ENCODE measurements around the gene KDM4C. TPM values are rescaled to one million over a fixed set of nuclear protein-coding genes. Genes with fewer than 3 reads are reported as not detected.

Gene KDM4C
- total and polyA plus RNA-seq, 2 of the 13 experiments (the other 11 are each of a cell fraction or from before 2014, with no cell fraction given), result 19.4 to 23.6 TPM

DNA sequence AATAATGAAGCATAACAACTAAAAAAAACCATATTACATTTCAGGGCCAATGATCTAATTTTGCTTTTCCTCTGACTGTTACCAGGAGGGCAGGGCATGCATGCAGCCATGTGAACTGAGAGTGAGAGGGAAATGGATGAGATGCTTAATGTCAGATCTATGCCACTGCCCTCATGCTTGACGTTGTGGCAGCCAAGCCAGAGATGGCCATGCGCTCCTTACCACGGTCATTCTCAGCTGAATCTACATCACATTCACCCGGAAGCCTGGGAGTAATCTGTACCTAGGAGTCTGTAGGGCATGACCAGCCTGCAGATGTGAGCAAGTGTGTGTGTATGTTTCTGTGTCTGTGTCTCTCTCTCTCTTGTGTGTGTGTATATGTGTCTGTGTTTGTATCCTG lies 183.7 kb downstream of the KDM4C start:
- in situ Hi-C loops (cut with HindIII; ENCODE audit: extremely low pct_ligation_motif_present, low pct_unique_long_range_greater_than_20kb) (no loop called here), intact Hi-C loops (cut with micrococcal nuclease; ENCODE audit: unreplicated experiment) (no loop called here)
- no peak overlapping the region for H3K4me2 ChIP-seq (ENCODE audit: low read depth, low read length)
- no peak for ATAC-seq
- no peak overlapping the region for H3K4me3 ChIP-seq (replicated peaks in 1 of 3; ENCODE audit: insufficient read depth in 1 of 3, low read depth in 2 of 3, low read length in 3 of 3)
- TF ChIP-seq ZSCAN31 (CRISPR knock-in tag; IDR thresholded peaks at IDR 0.05; ENCODE audit: low read depth) (no peak), IRF2 (CRISPR knock-in tag; IDR thresholded peaks at IDR 0.05) (no peak), SRSF9 (IDR thresholded peaks at IDR 0.05; ENCODE audit: borderline replicate concordance, insufficient read depth, low read depth, low read length, poor library complexity, severe bottlenecking) (no peak), CHD4 (IDR thresholded peaks at IDR 0.05; ENCODE audit: borderline replicate concordance, low read length) (no peak), KDM1A (CRISPR knock-in tag; IDR thresholded peaks at IDR 0.05) (no peak), GATAD1 (CRISPR knock-in tag; IDR thresholded peaks at IDR 0.05) (no peak), MTF2 (CRISPR knock-in tag; IDR thresholded peaks at IDR 0.05; ENCODE audit: borderline replicate concordance) (no peak), ZNF20 (CRISPR knock-in tag; IDR thresholded peaks at IDR 0.05) (no peak), NFATC3 (CRISPR knock-in tag; IDR thresholded peaks at IDR 0.05) (no peak), ZIK1 (CRISPR knock-in tag; IDR thresholded peaks at IDR 0.05; ENCODE audit: borderline replicate concordance, low read depth) (no peak), MBD4 (IDR thresholded peaks at IDR 0.05; ENCODE audit: borderline replicate concordance, low read length) (no peak)
- TF ChIP-seq, protein P1, sequence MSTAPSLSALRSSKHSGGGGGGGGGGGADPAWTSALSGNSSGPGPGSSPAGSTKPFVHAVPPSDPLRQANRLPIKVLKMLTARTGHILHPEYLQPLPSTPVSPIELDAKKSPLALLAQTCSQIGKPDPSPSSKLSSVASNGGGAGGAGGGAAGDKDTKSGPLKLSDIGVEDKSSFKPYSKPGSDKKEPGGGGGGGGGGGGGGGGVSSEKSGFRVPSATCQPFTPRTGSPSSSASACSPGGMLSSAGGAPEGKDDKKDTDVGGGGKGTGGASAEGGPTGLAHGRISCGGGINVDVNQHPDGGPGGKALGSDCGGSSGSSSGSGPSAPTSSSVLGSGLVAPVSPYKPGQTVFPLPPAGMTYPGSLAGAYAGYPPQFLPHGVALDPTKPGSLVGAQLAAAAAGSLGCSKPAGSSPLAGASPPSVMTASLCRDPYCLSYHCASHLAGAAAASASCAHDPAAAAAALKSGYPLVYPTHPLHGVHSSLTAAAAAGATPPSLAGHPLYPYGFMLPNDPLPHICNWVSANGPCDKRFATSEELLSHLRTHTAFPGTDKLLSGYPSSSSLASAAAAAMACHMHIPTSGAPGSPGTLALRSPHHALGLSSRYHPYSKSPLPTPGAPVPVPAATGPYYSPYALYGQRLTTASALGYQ (CRISPR knock-in tag; IDR thresholded peaks at IDR 0.05), result no peak
- TF ChIP-seq, protein P2, sequence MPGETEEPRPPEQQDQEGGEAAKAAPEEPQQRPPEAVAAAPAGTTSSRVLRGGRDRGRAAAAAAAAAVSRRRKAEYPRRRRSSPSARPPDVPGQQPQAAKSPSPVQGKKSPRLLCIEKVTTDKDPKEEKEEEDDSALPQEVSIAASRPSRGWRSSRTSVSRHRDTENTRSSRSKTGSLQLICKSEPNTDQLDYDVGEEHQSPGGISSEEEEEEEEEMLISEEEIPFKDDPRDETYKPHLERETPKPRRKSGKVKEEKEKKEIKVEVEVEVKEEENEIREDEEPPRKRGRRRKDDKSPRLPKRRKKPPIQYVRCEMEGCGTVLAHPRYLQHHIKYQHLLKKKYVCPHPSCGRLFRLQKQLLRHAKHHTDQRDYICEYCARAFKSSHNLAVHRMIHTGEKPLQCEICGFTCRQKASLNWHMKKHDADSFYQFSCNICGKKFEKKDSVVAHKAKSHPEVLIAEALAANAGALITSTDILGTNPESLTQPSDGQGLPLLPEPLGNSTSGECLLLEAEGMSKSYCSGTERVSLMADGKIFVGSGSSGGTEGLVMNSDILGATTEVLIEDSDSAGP (CRISPR knock-in tag; IDR thresholded peaks at IDR 0.05; ENCODE audit: borderline replicate concordance), result no peak
- TF ChIP-seq, protein P3, sequence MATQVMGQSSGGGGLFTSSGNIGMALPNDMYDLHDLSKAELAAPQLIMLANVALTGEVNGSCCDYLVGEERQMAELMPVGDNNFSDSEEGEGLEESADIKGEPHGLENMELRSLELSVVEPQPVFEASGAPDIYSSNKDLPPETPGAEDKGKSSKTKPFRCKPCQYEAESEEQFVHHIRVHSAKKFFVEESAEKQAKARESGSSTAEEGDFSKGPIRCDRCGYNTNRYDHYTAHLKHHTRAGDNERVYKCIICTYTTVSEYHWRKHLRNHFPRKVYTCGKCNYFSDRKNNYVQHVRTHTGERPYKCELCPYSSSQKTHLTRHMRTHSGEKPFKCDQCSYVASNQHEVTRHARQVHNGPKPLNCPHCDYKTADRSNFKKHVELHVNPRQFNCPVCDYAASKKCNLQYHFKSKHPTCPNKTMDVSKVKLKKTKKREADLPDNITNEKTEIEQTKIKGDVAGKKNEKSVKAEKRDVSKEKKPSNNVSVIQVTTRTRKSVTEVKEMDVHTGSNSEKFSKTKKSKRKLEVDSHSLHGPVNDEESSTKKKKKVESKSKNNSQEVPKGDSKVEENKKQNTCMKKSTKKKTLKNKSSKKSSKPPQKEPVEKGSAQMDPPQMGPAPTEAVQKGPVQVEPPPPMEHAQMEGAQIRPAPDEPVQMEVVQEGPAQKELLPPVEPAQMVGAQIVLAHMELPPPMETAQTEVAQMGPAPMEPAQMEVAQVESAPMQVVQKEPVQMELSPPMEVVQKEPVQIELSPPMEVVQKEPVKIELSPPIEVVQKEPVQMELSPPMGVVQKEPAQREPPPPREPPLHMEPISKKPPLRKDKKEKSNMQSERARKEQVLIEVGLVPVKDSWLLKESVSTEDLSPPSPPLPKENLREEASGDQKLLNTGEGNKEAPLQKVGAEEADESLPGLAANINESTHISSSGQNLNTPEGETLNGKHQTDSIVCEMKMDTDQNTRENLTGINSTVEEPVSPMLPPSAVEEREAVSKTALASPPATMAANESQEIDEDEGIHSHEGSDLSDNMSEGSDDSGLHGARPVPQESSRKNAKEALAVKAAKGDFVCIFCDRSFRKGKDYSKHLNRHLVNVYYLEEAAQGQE (IDR thresholded peaks at IDR 0.05; ENCODE audit: borderline replicate concordance in 1 of 2, low read depth in 1 of 2, low read length in 2 of 2), result no peak
- no peak overlapping the region for H3K27ac ChIP-seq (ENCODE audit: extremely low read length, insufficient read depth, low read length)
- H3K79me2 ChIP-seq (ENCODE audit: insufficient read depth, low read length), result peaks cover 4% of the 10 kb centered on the region
- 0 out of 5 replicates have a peak, but pooled peaks cover 0 to 3% of the 10 kb centered on the region in 2 experiments for H3K36me3 ChIP-seq (replicated peaks in 1 of 2; ENCODE audit: control insufficient read depth in 1 of 2, insufficient read depth in 2 of 2, low read length in 2 of 2)
- FAIRE-seq, result no peak
- H3K9ac ChIP-seq (ENCODE audit: insufficient read depth, low read depth, low read length), result no peak overlapping the region
- H3K4me1 ChIP-seq (ENCODE audit: insufficient read depth, low read length), result peaks cover 14% of the 10 kb centered on the region; the same call in 1 of the 2 replicates
- DNase-seq (ENCODE audit: low spot score), result no peak
- no peaks in the 10 kb centered on the region for H3K9me3 ChIP-seq (ENCODE audit: low read length)
- 80% methylated on average over 2 of the region's 4 CpGs for WGBS (ENCODE audit: low lambda C conversion rate)
- no peaks in the 10 kb centered on the region for H4K20me1 ChIP-seq (ENCODE audit: insufficient read depth, low read length)
- no TSS peak for BruUV-seq (replicated peaks)
- ChIA-PET POLR2A (no interaction called here), CTCF (ENCODE audit: low intra/inter-chr PET ratio, low total read pairs) (no interaction called here)
- H2AFZ ChIP-seq (ENCODE audit: low read length), result no peak overlapping the region
- H3K27me3 ChIP-seq (ENCODE audit: control insufficient read depth in 1 of 2, insufficient read depth in 2 of 2, low read length in 2 of 2), result no peaks in the 10 kb centered on the region
